Activated CD8-positive, alpha-beta memory T cell treated with anti-CD3 and anti-CD28 coated beads, Interleukin-2, amount 50 U/mL, for 24 hours (primary cell): ENCODE data around the gene ADGRD1.
"Not testable (repeated sequence)": the region's sequence is repeated elsewhere in the genome, so short reads cannot be mapped to it uniquely, and the experiment has no call there.

Experiments
- DNase-seq: peaks from one replicate; pipeline ENCODE4 v3.0.0-alpha.2; 2020; ENCODE audit errors: extremely low read depth

Gene ADGRD1

GRCh38 chr12:130937546-130937945 is 16.2 kb upstream of the ADGRD1 start:
- DNase-seq, result not testable (repeated sequence)

GRCh38 chr12:130938186-130938585 is 15.5 kb upstream of the ADGRD1 start:
- no peak for DNase-seq

- no peak for DNase-seq
These were observed 8.8 kb upstream of the ADGRD1 start for GRCh38 chr12:130944878-130945277.

- no peak for DNase-seq
These were observed 7.8 kb upstream of the ADGRD1 start for GRCh38 chr12:130945786-130946492.

- DNase-seq, result no peak
These were observed 6.6 kb upstream of the ADGRD1 start for GRCh38 chr12:130947028-130947613.

GRCh38 chr12:130948136-130948535 is 5.6 kb upstream of the ADGRD1 start:
- no peak for DNase-seq

GRCh38 chr12:130948751-130949150 is 5.0 kb upstream of the ADGRD1 start:
- no peak for DNase-seq

GRCh38 chr12:130949806-130950205 is 3.9 kb upstream of the ADGRD1 start:
- DNase-seq, result no peak

GRCh38 chr12:130951636-130952035 is 2.1 kb upstream of the ADGRD1 start:
- DNase-seq, result no peak

GRCh38 chr12:130952171-130952954 is 1.3 kb upstream of the ADGRD1 start:
- no peak for DNase-seq

GRCh38 chr12:130954544-130954831 is 781 bp downstream of the ADGRD1 start:
- DNase-seq, result no peak

- DNase-seq, result no peak
These were observed 1.6 kb downstream of the ADGRD1 start for GRCh38 chr12:130955238-130955816.

GRCh38 chr12:130956009-130956408 is 2.3 kb downstream of the ADGRD1 start:
- no peak for DNase-seq

- DNase-seq, result no peak
These were observed 3.0 kb downstream of the ADGRD1 start for GRCh38 chr12:130956456-130957303.

- no peak for DNase-seq
These were observed 3.6 kb downstream of the ADGRD1 start for GRCh38 chr12:130957304-130957621.

- DNase-seq, result no peak
These were observed 4.9 kb downstream of the ADGRD1 start for GRCh38 chr12:130958557-130959140.

- no peak for DNase-seq
These were observed 5.9 kb downstream of the ADGRD1 start for GRCh38 chr12:130959632-130960031.

- DNase-seq, result no peak
These were observed 6.4 kb downstream of the ADGRD1 start for GRCh38 chr12:130960058-130960457.

- DNase-seq, result no peak
These were observed 7.1 kb downstream of the ADGRD1 start for GRCh38 chr12:130960787-130961186.

- DNase-seq, result no peak
These were observed 8.3 kb downstream of the ADGRD1 start for GRCh38 chr12:130961921-130962451.

- DNase-seq, result no peak
These were observed 11.5 kb downstream of the ADGRD1 start for GRCh38 chr12:130965214-130965613.
